ENCODE data around the gene ARRB1.

Gene ARRB1

GRCh38 chr11:75341612-75342011, 9.8 kb downstream of the ARRB1 start:
- H3K4me3 ChIP-seq (ENCODE audit: low read depth, low read length): no peak overlapping the region
- TF ChIP-seq CTCF (IDR thresholded peaks at IDR 0.05; ENCODE audit: low read depth, low read length): no peak

- no peak overlapping the region for H3K4me3 ChIP-seq (ENCODE audit: low read depth, low read length)
- TF ChIP-seq CTCF (IDR thresholded peaks at IDR 0.05; ENCODE audit: low read depth, low read length): no peak
Measured at GRCh38 chr11:75339685-75340409, 11.6 kb downstream of the ARRB1 start.

DNA sequence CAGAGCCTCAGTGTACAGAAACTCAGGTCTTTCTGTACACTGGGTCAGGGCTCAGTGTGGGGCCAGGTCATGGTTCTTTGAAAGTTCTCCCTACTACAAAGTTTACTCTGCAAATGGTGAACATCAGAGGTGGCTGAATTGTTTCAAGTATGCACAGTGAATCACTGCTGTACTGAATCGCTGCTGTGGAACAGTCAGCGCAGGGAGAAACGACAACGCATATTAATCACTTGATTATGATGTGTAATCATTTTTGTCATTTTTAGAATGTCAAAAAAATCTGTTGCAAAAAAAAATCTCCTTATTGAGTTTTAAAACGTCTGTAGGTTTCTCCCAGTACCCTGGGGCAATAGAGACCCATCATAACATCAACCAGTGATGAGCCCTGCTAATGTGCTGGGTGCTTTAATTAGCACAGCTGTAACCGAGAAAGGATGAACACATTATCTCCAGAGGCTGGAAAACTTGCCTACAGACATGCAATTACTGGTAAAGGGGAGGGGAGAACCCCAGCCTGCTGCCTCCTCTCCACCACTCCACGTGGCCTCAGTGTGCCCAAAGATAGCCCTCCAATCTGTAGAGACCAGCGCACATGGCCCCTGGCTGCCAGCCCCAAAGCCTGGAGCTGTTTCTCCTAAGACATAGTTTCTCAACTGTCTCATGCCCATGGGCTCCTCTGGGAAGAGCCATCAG, 12.8 kb downstream of the ARRB1 start:
- no peak for TF ChIP-seq CTCF (IDR thresholded peaks at IDR 0.05; ENCODE audit: low read depth, low read length)
- H3K4me3 ChIP-seq (ENCODE audit: low read depth, low read length): no peak overlapping the region

DNA sequence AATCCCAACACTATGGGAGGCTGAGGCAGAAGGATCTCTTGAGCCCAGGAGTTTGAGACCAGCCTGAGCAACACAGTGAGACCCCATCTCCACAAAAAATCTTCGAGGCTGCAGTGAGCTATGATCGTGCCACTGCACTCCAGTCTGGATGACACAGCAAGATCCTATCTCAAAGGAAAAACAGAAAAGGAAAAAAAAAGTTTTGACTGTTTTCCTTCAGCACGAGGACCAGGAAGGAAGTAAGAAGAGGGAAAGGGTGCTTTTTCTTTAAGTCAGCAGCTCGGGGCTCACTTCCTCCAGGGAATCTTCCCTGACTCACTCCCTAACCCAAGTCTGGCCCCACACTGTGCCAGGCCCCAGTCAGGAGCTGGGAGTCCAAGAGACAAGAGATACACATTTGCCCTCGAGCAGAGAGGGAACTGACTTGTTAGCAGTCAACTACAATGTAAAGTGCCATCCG, 14.2 kb downstream of the ARRB1 start:
- no peak overlapping the region for H3K4me3 ChIP-seq (ENCODE audit: low read depth, low read length)
- no peak for TF ChIP-seq CTCF (IDR thresholded peaks at IDR 0.05; ENCODE audit: low read depth, low read length)

- TF ChIP-seq CTCF (IDR thresholded peaks at IDR 0.05; ENCODE audit: low read depth, low read length): no peak
- no peak overlapping the region for H3K4me3 ChIP-seq (ENCODE audit: low read depth, low read length)
Measured at GRCh38 chr11:75334976-75335375, 16.5 kb downstream of the ARRB1 start.

GRCh38 chr11:75334402-75334891, 17.0 kb downstream of the ARRB1 start:
- TF ChIP-seq CTCF (IDR thresholded peaks at IDR 0.05; ENCODE audit: low read depth, low read length): no peak
- H3K4me3 ChIP-seq (ENCODE audit: low read depth, low read length): no peak overlapping the region

GRCh38 chr11:75333807-75334140, 17.7 kb downstream of the ARRB1 start:
- no peak overlapping the region for H3K4me3 ChIP-seq (ENCODE audit: low read depth, low read length)
- TF ChIP-seq CTCF (IDR thresholded peaks at IDR 0.05; ENCODE audit: low read depth, low read length): no peak

Measured in WI38 (cell line).